ENCODE measurements around the gene TCAP.

DNA sequence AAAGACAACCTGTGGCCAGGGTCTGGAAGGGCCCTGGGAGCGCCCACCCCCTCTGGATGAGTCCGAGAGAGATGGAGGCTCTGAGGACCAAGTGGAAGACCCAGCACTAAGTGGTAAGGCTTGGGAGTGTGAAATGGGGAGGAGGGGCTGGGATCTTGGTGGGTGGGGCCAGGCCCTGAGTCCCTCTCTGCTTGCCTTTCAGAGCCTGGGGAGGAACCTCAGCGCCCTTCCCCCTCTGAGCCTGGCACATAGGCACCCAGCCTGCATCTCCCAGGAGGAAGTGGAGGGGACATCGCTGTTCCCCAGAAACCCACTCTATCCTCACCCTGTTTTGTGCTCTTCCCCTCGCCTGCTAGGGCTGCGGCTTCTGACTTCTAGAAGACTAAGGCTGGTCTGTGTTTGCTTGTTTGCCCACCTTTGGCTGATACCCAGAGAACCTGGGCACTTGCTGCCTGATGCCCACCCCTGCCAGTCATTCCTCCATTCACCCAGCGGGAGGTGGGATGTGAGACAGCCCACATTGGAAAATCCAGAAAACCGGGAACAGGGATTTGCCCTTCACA is 29.5 kb upstream of the TCAP start:
- TF ChIP-seq, protein P1, sequence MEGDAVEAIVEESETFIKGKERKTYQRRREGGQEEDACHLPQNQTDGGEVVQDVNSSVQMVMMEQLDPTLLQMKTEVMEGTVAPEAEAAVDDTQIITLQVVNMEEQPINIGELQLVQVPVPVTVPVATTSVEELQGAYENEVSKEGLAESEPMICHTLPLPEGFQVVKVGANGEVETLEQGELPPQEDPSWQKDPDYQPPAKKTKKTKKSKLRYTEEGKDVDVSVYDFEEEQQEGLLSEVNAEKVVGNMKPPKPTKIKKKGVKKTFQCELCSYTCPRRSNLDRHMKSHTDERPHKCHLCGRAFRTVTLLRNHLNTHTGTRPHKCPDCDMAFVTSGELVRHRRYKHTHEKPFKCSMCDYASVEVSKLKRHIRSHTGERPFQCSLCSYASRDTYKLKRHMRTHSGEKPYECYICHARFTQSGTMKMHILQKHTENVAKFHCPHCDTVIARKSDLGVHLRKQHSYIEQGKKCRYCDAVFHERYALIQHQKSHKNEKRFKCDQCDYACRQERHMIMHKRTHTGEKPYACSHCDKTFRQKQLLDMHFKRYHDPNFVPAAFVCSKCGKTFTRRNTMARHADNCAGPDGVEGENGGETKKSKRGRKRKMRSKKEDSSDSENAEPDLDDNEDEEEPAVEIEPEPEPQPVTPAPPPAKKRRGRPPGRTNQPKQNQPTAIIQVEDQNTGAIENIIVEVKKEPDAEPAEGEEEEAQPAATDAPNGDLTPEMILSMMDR (IDR thresholded peaks at IDR 0.05; ENCODE audit: low read depth, low read length, poor library complexity, severe bottlenecking) = no peak
- TF ChIP-seq EZH2phosphoT487 (IDR thresholded peaks at IDR 0.05; ENCODE audit: borderline replicate concordance, low read length) = no peak

Data from DOHH2 (cell line).